Activated CD8-positive, alpha-beta memory T cell treated with anti-CD3 and anti-CD28 coated beads for 1 hour (primary cell): ENCODE data around the gene HPCAL1.
"Not testable (repeated sequence)": the region's sequence is repeated elsewhere in the genome, so short reads cannot be mapped to it uniquely, and the experiment has no call there.

Source experiments
- DNase-seq, 2 donors: peaks; one replicate each; pipeline ENCODE4 v3.0.0-alpha.2; 2020; ENCODE audit warnings: low read depth in 1 of 2; ENCODE audit errors: extremely low read depth in 1 of 2

Gene HPCAL1

DNA sequence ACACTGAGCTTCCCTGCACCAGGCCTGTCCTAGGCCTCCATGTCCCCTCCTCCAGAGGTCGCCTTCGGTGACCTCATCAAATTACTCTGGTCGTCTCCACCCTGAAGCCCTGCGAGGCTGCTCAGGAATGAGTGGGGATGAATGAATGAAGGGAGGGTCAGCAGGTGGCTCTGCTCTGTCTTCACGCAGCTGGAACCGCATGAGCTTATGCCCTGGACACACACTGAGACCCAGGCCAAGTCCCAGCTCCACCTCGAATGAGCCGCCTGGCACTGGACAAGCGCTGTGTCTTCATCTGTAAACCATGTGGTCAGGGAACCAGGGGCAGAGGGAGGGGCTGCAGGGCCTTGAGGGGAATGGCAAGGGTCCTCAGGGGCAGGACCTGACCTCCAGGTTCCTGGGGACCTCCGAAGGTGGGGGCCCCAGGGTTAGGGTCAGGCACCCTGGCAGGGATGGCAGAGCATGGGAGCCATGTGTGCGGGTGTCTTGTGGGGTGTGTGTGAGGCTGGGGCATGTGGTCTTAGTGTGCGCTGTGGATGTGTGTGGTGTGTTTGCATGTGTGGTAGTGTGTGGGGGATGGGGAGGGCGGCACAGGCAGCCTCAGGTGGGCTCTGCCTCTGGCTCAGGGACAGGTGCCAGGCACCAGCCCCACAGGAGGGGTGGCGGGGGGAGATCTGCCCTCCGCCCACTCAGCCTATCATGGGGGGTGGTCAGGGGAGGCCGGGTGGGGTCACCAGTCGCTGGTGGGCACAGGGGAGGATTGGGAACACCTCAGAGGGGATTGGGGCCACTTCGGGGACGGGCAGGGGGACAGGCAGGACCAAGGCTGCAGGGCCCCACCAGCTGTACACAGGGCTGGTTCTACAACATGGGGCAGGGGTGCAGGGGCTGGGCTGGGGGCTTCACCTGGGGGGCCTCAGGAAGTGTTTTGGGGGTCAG lies 131.5 kb downstream of the HPCAL1 start:
- no peak for DNase-seq

- DNase-seq: peak in 1 of 2 donors; percentile 62
Observed at GRCh38 chr2:10434886-10435819, 132.4 kb downstream of the HPCAL1 start.

DNA sequence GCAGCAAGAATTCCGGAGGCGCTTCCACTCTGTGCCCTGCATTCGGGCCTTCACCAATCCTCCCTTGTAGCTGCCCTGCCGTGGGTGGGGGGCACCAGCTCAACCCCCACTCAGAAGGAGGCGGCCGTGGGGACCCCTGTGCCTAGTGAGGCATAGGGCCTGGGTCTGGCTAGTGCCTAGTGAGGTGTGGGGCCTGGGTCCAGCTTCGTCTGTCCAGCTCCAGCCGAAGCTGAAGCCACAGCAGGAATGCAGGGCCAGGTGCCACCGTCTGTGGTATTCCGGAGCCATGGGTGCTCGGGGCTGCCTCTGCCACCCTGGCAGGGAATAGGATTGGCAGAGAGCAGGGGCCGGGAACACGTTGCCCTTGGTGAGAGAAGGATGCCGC lies 133.1 kb downstream of the HPCAL1 start:
- DNase-seq: no peak

- no peak for DNase-seq
Observed at GRCh38 chr2:10436583-10437110, 133.9 kb downstream of the HPCAL1 start.

DNA sequence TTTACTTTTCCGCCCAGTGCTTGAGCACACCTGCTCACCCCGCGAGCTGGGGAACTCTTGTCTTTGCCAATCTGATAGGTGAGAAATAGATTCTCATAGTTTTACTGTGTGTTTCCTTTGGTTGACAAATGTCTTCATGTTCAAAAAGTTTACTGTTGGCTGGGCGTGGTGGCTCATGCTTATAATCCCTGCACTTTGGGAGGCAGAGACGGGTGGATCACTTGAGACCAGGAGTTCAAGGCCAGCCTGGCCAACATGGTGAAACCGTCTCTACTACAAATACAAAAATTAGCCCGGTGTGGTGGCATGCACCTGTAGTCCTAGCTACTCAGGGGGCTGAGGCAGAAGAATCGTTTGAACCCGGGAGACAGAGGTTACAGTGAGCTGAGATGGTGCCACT lies 135.1 kb downstream of the HPCAL1 start:
- no peak for DNase-seq

- DNase-seq: no peak
Observed at GRCh38 chr2:10438688-10439087, 136.0 kb downstream of the HPCAL1 start.

- DNase-seq: no peak
Observed at GRCh38 chr2:10439185-10439879, 136.6 kb downstream of the HPCAL1 start.

- no peak for DNase-seq
Observed at GRCh38 chr2:10439971-10440370, 137.3 kb downstream of the HPCAL1 start.

GRCh38 chr2:10440736-10441135 lies 138.0 kb downstream of the HPCAL1 start:
- no peak for DNase-seq

GRCh38 chr2:10441948-10442347 lies 139.2 kb downstream of the HPCAL1 start:
- DNase-seq: no peak

GRCh38 chr2:10442469-10443126 lies 139.9 kb downstream of the HPCAL1 start:
- DNase-seq: not testable (repeated sequence)

DNA sequence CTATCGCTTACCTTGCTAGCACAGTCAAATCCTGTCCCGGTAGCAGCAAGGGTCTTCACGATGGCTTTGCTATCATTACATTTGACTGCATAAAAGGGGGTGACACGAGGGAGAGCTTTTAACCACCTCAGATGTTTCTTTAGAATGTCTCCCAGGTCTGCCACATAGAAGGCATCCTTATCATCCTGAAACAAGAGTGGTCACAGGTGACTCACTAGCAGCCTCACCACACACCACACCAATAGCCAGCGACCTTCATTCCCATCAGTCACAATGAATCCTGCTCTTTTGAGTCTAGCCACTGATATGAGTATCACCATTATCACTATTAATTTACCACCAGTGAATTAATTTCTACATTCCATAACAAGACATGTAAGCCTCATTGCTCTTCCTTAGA lies 141.8 kb downstream of the HPCAL1 start:
- no peak for DNase-seq

GRCh38 chr2:10446631-10447030 lies 143.9 kb downstream of the HPCAL1 start:
- no peak for DNase-seq

- no peak for DNase-seq
Observed at GRCh38 chr2:10447300-10447894, 144.7 kb downstream of the HPCAL1 start.

DNA sequence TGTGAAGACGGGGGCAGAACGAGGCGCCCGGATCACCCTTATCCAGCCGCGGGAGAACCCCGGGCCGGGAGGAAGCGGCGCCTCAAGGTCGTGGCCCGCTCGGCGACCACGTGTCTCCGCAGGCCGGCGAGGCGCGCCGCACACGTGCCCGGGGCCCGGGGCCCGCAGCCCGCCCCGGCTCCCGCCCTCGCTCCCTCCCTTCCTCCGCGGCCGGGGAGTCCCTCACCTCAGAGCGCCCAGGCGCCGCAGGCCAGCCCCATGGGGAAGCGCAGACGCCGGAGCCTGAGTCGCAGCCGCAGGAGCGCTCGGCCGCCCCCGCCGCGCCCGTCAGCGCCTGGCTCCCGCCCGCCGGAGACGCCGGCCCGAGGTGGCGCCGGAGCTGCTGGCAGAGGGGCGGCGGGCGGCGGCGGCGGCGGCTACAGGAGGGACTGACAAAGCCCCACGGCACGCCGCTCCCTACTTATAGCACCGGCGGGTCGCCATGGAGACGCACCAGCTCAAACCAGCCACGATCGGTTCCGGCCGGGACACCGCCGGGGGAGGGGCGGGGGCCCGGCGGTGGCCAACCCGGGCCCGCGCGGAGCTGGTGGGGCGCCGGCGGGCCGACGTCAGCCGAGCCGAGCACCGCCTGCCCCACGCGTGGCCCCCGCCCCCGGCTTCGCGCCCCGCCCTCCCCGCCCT lies 145.3 kb downstream of the HPCAL1 start, which contains the start of gene ODC1:
TSS of gene ODC1 (minus strand) at position 433 of the 681 bp plus-strand sequence. CDS start 3,295 bp downstream, outside the sequence.
- DNase-seq: peak; percentile 98 to 99

DNA sequence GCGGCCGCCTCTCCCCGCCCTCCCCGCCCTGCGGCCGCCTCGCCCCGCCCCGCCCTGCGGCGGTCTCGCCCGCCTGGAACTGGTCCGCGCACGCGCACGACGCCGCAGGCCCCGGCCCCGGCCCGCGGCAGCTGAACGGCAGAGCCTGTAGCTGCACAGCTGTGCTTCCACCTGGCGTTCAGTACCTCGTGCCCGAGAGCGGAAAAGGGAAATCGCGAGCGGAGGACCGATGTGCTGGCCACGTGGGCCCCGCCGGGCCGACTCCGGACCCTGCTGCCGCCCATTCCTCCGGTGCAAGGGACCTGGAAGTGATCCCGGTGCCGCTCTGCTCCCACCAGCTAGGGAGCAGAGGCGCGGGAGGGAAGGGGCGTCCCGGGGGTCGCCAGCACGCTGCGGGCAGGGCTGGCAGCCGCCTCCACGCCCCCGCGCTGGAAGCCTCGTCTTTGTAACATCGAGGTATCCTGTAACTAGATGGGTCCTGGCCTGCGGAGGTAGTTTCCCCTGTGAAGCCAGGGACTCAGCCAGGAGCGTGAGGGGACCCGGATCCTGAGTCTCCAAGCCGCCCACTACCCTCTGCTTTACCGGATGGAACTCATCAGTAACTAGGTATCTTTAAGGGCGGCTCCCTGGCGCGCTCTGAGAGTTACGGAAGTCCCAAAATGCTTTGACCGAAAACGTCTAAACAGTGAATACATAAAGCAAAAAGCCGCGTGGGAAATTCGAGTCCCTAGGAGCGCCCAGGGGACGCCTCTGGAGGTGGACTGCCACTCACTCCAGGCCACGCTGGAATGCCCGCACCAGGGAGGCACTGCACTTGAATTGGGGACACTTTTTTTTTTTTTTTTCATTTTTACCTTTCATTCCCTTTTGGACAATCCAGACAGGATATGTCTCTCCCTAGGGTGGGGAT lies 146.1 kb downstream of the HPCAL1 start:
- DNase-seq: peak; percentile 75 to 93

- no peak for DNase-seq
Observed at GRCh38 chr2:10449486-10449831, 146.8 kb downstream of the HPCAL1 start.
